HG02981 (cell line): ENCODE data around the gene RHOT2.
A peak's percentile ranks its signal among the peaks of the same experiment; 100 is the strongest.
"Not testable (repeated sequence)": the region's sequence is repeated elsewhere in the genome, so short reads cannot be mapped to it uniquely, and the experiment has no call there.

Experiments used
- ATAC-seq: cut with Tn5 transposase; IDR thresholded peaks from one replicate; pipeline ENCODE4 v1.9.1; 2021; ENCODE audit warnings: mild to moderate bottlenecking, moderate library complexity; ENCODE audit not compliant: unreplicated experiment

Gene RHOT2

DNA sequence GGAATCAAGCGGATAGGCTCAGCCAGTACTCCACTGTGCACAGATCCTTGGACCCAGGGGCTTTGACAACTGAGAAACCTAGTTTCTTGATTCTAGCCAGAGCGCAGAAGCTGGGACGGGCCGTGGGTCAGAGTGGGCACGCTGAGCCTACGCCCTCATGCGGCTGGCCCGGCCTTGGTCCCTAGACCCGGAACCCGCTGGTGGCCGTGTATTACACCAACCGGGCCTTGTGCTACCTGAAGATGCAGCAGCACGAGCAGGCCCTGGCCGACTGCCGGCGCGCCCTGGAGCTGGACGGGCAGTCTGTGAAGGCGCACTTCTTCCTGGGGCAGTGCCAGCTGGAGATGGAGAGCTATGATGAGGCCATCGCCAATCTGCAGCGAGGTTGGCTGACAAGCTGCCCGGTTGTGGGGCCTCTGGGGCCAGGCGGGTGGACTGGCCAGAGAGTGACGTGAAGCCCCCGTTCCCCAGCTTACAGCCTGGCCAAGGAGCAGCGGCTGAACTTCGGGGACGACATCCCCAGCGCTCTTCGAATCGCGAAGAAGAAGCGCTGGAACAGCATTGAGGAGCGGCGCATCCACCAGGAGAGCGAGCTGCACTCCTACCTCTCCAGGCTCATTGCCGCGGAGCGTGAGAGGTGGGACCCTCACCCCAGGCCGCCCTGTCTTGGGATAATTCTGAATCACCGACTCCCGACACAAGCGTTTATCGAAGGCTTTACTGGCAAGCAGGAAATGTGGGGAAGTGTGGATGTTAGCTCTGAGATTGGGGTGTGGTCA lies 13.2 kb downstream of the RHOT2 start:
- no peak for ATAC-seq

DNA sequence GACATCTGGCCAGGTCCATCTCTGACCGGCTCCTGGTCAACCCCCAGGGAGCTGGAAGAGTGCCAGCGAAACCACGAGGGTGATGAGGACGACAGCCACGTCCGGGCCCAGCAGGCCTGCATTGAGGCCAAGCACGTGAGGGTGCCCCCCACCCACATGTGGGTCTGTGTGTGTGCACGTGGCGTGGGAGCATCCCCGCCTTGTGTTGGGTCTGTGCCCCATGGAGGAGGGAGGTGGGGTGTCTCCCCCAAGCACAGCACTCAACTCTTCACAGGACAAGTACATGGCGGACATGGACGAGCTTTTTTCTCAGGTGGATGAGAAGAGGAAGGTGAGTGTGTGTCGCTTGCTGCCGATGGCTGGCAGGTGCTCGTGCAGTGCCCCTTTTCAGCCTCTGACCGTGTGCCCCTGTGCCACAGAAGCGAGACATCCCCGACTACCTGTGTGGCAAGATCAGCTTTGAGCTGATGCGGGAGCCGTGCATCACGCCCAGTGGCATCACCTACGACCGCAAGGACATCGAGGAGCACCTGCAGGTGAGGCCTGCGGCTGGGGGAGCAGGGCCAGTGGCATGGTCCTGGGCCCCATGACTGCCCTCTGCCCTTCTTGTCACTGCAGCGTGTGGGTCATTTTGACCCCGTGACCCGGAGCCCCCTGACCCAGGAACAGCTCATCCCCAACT lies 14.0 kb downstream of the RHOT2 start:
- ATAC-seq: no peak

DNA sequence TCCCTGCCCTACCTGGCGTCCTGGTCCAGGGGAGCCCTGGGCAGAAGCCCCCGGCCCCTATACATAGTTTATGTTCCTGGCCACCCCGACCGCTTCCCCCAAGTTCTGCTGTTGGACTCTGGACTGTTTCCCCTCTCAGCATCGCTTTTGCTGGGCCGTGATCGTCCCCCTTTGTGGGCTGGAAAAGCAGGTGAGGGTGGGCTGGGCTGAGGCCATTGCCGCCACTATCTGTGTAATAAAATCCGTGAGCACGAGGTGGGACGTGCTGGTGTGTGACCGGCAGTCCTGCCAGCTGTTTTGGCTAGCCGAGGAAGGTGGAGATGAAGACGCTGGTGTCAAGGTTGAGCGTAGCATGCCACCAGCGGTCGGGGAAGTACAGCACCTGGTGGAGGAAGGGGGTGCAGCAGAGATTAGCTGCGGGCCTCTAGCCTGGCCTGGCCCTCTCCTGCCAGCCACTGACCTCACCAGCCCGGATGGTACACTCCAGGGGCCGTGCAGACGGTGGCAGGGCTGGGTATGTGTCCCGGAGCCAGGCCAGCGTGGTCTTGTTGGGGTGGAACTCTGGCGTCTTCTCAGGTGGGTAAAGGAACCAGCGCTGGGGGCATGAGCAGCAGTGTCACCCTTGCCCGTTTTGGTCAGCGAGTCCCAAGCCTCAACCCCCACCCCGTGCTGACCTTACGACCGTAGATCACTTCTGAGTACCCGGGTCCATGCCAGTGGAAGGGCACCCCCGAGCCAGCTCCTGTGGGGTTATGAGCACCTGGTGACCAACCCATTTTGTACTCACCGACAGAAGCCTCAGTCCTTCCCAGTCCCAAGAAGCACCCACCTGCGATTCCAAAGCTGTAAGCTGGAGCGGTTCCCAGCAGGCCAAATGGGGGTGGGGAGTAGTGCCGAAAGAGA lies 14.8 kb downstream of the RHOT2 start:
- no peak for ATAC-seq

DNA sequence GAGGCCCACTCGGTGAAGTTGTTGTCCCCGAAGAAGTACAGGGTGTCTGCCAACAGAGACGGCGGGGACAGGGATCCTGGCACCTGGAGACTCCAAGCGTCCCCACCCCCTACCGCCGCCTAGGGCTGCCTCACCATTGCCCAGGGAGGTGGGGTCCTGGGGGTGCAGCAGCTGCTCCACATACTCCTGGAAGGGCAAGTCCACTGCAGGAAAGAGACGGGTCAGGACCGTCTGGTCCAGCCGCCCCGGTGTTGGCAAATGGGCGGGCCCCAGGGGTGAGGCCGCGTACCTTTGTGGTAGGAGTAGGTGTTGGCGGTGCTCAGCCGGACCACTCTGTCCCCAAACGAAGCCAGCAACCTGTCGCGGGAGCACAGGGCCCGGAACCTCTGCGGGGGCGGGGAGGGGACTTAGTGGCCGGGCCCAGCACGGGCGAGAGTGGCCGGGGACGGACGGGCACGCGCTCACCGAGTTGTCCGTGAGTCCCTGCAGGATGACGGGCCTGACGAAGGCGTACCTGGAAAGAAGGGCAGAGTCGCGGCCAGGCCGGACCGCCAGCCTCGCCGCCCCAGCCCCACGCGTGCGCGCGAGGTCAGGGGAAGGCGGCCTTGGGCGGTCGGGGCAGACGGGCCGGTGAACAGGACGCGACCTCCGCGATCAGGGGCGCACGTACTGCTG lies 15.6 kb downstream of the RHOT2 start:
- no peak for ATAC-seq

DNA sequence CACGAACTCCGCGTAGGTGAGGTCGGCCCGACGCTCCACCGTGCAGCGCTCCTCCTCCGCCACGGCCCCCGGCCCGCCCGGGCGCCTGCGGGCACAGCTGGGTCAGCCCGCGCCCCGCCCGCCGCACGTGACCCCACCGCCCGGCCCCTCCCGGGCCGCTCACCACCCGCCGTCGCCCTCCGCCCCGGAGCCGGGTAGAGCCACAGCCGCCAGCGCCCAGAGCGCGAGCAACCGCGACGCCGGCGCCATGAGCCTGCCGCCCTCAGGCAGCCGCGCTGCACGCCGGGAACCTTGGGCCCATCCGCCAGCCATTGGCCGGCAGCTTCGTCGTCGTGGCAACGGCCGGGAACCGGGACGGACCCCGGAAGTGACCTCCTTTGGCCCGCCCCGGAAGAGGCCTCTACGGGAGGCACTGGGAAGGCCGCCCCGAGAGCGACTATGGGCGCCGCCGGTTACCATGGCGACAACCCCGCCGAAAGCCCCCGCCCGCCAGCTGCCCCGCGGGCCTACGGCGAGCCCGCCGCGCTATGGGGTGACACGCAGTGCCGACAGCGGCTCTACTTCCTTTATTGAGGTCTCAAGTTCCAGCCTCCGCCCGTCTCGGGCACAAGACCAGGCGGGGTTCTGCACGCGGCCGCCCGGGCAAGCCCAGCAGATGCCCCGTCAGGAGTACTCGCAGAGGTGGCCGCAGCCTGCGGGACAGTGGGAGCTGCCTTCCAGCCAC lies 16.3 kb downstream of the RHOT2 start, which contains the start of gene JMJD8:
JMJD8 (minus strand) TSS at position 264 of the 724 bp plus-strand sequence; CDS start at position 249, 15 bp downstream.
- ATAC-seq: peak; percentile 60

DNA sequence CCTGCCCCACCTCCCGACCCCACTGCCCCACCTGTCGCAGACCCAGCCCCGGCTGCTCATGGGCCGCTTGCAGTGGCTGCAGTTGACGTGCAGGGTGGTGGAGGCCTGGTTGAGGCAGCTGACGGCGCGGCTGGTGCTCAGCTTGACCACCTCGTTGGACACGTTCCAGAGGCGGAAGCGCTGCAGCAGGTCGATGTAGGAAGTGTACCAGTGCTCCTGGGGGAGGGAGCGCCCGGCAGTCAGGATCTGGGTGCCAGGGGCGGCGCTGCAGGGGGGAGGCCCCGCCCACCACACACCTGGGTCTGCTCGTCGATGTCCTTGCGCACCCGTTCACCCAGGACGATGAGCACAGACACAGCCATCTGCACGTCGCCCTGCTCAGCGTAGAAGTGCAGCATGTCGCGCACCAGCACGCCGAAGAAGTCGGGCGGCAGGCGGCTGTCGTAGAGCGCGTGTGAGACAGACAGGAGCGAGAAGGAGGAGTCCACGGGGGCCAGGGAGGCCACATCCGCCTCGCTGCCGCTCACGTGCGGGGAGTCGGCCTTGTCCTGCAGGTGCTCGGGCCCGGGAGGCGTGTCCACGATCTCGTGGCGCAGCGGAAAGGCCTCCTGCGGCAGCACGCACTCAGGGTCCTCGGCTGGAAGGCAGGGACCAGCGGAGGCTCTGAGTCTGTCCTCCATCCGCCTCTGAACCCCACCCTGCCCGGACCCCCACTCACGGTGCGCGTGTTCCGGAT lies 17.2 kb downstream of the RHOT2 start:
- ATAC-seq: no peak

DNA sequence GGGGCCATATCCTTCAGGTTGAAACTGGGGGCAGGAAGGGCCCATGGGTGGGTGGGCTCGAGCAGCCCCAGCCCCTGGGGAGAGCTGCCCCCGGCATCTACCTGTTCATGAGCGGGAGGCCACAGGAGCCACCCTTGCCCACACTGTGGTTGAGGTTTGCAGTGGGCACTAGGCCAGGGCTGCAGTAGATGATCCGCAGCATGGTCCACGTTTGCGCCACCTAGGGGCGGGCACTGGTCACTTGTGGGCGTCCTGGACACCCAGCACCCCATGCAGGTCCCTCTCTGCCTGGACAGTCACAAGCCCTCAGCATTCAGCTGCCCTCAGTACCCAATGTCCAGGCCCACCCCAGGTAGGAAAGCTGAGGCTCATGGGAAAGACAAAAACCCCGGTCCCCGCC lies 18.0 kb downstream of the RHOT2 start:
- no peak for ATAC-seq

DNA sequence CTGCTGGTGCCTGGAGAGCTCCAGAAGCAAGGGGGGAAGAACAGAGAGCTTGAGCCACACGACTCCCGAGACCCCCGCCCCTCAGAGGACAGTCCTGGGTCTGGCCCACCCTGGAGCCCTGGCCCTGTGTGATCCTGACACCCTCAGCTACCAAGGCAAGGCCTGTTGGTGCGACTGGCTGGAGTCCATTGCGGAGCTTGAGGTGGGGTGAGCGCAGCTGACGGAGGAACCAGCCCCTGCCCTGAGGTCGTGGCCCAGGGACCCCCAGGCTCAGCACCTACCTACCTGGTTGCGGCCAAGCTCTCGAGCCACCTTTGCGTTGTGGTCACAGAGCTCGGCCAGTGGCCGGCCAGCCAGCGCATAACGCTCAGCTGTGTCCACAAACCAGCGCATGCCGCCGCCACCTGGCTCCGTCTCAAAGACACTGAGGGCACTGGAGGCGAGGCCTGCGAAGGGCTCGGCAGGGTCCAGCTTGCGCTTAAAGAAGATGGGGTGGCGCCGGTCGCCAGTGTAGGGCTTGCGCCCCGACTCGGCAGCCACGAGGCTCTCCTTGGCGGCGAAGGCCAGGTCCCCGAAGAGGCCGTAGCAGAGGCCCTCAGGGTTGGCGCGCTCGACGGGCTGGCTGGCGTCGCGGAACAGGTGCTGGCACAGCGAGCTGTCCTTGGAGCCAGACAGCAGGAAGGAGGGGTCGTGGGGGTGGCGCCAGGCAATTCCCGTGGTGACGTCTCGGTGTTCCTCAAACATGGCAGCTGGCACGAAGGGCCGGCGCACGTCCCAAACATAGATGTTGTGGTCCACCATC lies 18.7 kb downstream of the RHOT2 start:
- ATAC-seq: no peak

DNA sequence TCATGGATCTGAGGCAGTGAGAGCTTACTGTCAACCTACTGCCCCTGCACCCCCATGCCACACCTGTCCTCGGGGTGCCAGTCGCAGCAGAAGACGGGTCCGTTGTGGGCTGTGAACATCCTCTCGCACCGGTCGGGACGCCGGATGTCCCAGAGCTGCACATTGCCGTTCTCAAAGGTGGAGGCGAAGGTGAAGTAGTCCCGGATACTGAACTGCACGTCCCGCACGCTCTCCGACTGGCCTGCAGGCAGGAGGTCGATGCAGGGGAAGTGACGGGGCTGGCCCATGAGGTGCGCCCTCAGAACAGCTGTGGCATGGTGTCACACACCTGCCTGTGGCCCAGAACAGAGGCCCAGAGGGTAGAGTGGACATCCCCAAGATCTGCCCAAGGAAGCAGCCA lies 19.6 kb downstream of the RHOT2 start:
- no peak for ATAC-seq

DNA sequence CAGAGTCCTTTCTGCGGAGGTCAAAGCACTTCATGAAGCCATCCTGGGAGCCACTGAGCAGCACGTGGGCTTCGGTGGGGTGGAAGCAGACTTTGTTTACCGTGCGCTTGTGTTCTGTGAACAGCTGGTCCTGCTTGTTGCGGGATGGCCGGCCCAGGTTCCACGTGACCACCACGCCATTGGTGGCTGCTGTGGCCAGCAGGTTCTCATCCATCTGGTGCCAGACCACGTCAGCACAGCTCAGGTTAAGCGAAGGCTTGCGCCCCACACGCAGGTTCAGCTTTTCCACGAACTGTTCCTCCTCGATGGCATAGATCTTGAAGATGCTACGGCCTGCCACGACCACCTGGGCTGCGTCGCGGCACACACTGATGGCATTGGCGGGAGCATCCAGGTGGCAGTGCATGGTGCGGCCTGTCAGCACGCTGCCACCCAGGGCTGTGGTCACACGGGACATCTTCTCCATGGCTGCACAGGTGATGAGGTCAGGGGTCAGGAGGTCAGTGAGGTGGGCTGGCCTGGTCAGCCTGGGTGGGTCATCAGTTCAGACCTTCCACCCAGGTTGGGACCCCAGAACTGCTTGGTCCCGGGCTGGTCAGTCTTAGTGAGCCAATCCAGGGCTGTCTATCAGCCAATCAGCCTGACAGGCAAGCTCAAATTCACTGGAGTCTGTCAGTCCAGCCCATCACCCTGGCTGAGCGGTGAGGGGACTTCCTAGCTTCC lies 21.4 kb downstream of the RHOT2 start:
- ATAC-seq: no peak

DNA sequence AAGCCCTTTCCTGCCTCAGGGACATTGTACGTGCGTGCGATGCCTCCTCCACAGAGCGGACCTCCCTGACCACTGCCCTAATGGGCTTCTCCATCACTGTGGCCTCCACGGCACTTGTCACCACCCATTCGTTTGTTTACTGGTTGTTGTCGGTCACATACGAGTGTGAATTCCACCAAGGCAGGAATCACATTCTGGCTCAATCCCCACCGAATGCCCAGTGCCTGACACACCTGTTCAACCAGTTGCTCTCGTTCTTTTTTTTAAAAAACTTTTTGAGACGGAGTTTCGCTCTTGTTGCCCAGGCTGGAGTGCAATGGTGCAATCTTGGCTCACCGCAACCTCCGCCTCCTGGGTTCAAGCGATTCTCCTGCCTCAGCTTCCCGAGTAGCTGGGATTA lies 23.3 kb downstream of the RHOT2 start:
- not testable (repeated sequence) for ATAC-seq

DNA sequence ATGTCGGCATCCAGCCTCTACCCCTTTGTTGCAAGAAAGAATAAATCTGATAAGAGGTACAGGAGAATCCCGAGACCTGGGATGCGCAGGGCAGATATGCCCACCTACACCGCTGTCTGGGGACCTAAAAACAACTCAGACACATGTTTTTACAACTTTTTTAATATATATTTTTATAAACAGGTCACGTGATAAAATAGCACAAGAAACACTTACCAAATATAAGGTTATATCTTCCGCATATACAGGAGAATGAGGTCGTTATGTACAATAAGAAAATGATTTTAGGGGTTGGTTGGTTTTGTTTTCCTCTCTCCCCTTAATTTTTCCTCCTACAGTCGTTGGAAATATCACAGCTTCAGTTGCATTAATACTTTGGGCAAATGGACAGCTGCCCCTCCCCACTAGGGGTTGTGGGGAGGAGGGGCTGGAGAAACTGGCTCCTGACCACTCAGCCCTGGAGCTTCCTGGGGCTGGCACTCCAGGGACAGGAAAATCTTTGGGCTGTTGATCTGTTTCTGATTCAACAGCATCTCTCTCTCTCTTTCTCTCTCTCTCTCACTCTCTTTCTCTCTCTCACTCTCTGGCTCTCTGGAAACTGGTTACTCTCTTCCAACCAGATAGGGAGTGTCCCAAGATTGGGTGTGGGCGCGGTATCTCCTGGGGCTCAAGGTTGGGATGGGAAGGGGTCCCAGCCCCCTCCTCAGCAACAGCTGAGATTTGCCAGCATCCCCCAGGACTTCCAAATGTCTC lies 24.6 kb downstream of the RHOT2 start:
- no peak for ATAC-seq

DNA sequence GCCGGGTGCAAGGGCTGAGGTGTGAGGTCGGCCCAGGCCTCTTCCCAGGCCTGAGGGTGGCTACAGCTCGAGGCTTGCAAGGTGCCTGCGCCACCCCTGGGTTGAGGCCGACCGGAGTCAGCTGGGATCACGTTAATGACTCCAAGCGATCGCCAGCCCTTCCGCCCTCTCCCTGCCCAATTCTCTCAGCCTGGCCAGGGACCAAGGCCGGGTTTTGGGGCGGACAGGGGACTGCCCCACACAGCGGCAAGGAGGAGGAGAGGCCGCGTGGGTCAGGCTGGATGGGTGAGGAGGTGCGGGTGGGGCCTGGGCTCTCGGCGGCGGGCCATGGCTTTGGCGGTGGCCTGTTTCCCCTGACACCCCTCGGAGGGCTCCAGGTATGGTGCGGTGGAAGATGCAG lies 25.4 kb downstream of the RHOT2 start:
- ATAC-seq: no peak

DNA sequence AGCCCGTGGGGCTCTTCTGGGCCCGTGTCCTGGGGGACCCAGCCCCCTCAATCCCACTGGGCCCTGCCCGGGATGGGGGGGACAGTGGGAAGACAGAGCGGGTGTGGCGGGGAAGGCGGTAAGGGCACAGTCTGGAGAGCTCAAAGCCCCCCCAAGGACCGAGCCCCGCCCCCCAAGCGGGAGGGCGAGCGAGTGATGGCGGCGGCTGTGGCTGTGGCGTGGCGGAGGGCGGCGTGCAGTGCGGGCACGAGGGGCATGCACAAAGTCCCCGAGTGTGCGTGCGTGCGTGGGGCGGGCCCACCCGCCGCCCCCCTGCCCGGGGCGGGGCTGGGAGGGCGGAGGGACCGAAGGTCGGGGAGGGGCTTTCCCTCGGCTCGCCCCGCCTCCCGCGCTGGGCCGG lies 25.8 kb downstream of the RHOT2 start:
- no peak for ATAC-seq

DNA sequence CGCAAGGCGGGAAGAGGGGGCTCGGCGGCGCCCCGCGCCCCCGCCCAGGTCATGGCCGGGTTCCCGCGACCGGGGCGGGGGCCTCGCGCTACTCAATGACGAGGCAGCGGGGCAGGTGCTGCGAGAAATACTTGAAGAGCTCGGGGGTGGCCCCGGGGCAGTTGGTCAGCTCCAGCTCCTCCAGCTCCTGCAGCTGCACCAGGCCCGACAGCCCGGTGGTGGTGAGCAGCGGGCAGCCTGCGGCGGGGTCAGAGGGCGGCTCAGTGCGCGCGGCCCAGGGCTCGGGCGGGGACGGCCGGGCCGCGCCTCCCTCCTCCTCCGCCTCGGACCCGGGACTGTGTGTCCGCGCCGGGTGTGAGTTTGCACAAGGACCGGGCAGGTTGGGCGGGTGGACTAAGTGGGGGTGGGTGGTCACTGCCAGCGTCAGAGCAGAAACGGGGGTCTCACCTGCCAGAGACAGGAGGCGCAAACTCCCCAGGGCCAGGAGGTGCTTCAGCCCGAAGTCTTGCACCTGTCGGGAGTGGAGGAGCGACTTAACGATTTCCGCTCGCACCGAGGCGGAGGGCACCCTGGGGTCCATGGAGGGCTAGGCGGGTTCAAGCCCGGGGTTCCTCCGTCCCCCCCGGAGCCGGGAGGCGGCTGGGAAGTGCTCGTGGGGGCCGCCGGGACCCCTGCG lies 26.4 kb downstream of the RHOT2 start:
- ATAC-seq: no peak

DNA sequence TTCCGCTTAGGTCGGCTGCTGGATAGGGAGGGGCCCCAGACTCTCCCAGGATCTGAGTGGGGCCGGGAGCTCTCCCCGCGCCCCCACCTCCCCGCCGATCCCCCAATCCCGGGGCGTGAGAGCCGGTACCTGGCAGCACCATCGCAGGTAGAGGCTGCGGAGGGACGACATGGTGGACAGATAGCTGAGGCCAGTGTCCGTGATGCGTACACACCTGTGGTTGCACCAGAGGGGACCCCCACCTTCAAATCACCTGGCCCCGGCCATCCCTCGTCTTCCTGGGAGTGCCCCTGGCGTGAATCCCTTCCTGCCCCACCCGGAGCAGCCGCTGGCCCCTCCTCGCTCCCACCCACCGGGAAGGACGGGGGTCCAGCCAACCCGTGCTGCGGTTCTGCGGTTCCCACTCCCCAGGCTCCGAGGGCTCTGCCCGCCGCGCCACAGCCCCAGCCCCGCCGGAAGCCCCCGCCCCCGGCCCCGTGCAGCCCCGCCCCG lies 27.0 kb downstream of the RHOT2 start:
- ATAC-seq: no peak
